ENCODE results near the gene SYAP1. TPM values are rescaled to one million over a fixed set of nuclear protein-coding genes. Genes with fewer than 3 reads are reported as not detected.

Gene SYAP1
- total and polyA plus RNA-seq, 2 of the 8 experiments (the other 6 are each of a cell fraction or from before 2014, with no cell fraction given): 2.9 to 20.3 TPM

- Histone ChIP-seq H3K9ac (replicated peaks in 1 of 4; ENCODE audit: extremely low read depth in 1 of 4, low read depth in 3 of 4, low read length in 3 of 4) (no peak overlapping the region), H3K4me3 (ENCODE audit: extremely low read depth in 1 of 4, insufficient read depth in 2 of 4, low read depth in 3 of 4, low read length in 4 of 4) (no peak overlapping the region), H3K4me2 (ENCODE audit: insufficient read depth in 1 of 2, low read depth in 2 of 2, low read length in 2 of 2) (no peak overlapping the region), H2BK12ac (ENCODE audit: low read depth, low read length) (no peak overlapping the region), H2BK20ac (ENCODE audit: low read length) (no peak overlapping the region), H3K23ac (ENCODE audit: insufficient read length) (no peak overlapping the region), H3K4me1 (replicated peaks in 1 of 4; ENCODE audit: control insufficient read depth in 3 of 4, insufficient read depth in 4 of 4, low read length in 3 of 4) (no peaks in the 10 kb centered on the region), H3K36me3 (ENCODE audit: control insufficient read depth in 2 of 4, insufficient read depth in 4 of 4, low read length in 3 of 4) (peaks cover 2 to 31% (median 8%) of the 10 kb centered on the region in 4 experiments; a peak in 5 of 8 replicates), H3K23me2 (ENCODE audit: low read depth, low read length) (no peaks in the 10 kb centered on the region), H3K79me2 (ENCODE audit: control insufficient read depth in 1 of 2, insufficient read depth in 2 of 2, low read length in 2 of 2) (no peaks in the 10 kb centered on the region), H2BK5ac (ENCODE audit: low read depth, low read length) (no peak overlapping the region), H3K4ac (replicated peaks; ENCODE audit: insufficient read length, low read depth, low read length) (no peak overlapping the region), H3K9me3 (ENCODE audit: insufficient read depth in 2 of 2, low read depth in 1 of 2, low read length in 1 of 2) (no peaks in the 10 kb centered on the region), H2BK120ac (replicated peaks; ENCODE audit: low read depth, low read length) (no peak overlapping the region), H3K56ac (replicated peaks; ENCODE audit: insufficient read length, low read depth, low read length) (no peak overlapping the region), H4K20me1 (replicated peaks in 1 of 2; ENCODE audit: control insufficient read depth in 1 of 2, insufficient read depth in 2 of 2, low read length in 2 of 2) (no peaks in the 10 kb centered on the region), H3K14ac (ENCODE audit: insufficient read length) (no peak overlapping the region), H2AFZ (ENCODE audit: low read length) (no peak overlapping the region), H4K91ac (replicated peaks; ENCODE audit: insufficient read length, low read length) (no peak overlapping the region), H3K27me3 (replicated peaks in 1 of 4; ENCODE audit: control insufficient read depth in 3 of 4, extremely low read depth in 1 of 4, insufficient read depth in 3 of 4, low read length in 3 of 4) (no peaks in the 10 kb centered on the region), H3K79me1 (ENCODE audit: low read depth, low read length) (no peaks in the 10 kb centered on the region), H2BK15ac (ENCODE audit: low read length) (no peak overlapping the region), H3K18ac (ENCODE audit: extremely low read depth, low read length) (no peak overlapping the region), H4K5ac (ENCODE audit: insufficient read length, low read depth, low read length) (no peak overlapping the region), H2AK5ac (ENCODE audit: low read depth, low read length) (no peak overlapping the region), H4K8ac (ENCODE audit: extremely low read depth, insufficient read depth, low read length) (no peak overlapping the region), H3K27ac (ENCODE audit: low read depth, low read length) (no peak overlapping the region)
- FAIRE-seq (peak; percentile 94), DNase-seq (ENCODE audit: low read depth in 1 of 2, low spot score in 2 of 2) (no peak)
- POLR2A ChIA-PET (ENCODE audit: partially characterized antibody): interaction anchor here (0.6 to 1.3 kb wide), 2 partner anchors 12 to 219 kb away, joined by 3 to 5 read pairs; no protein-coding TSS in a partner anchor
- CTCF ChIA-PET (ENCODE audit: partially characterized antibody): interaction anchor here (0.9 to 2.0 kb wide), 3 partner anchors 14 to 740 kb away, joined by 3 to 5 read pairs (median 3); no protein-coding TSS in a partner anchor
- no peak for TF ChIP-seq CBX5 (IDR thresholded peaks at IDR 0.05; ENCODE audit: low read depth, low read length)
- TF ChIP-seq NRF1 (IDR thresholded peaks at IDR 0.05; ENCODE audit: low read depth, low read length): no peak
- TF ChIP-seq KDM4A (IDR thresholded peaks at IDR 0.05; ENCODE audit: low read depth, low read length, severe bottlenecking): no peak
- no peak for TF ChIP-seq KDM5A (IDR thresholded peaks at IDR 0.05; ENCODE audit: low read length)
- TF ChIP-seq ATF3 (IDR thresholded peaks at IDR 0.05; ENCODE audit: insufficient read depth, low read depth, low read length): no peak
- TF ChIP-seq RAD21 (IDR thresholded peaks at IDR 0.05 in 1 of 2, conservative IDR thresholded peaks at IDR 0.05 in 1 of 2; ENCODE audit: low read depth in 2 of 2, low read length in 2 of 2): peak; percentile 73 to 75
- no peak for TF ChIP-seq E2F6 (IDR thresholded peaks at IDR 0.05)
- no peak for TF ChIP-seq EZH2 (IDR thresholded peaks at IDR 0.05; ENCODE audit: low read depth, low read length, severe bottlenecking)
- no peak for TF ChIP-seq RNF2 (IDR thresholded peaks at IDR 0.05; ENCODE audit: borderline replicate concordance, low read depth, low read length, missing control alignments, poor library complexity, severe bottlenecking)
- TF ChIP-seq FOSL1 (IDR thresholded peaks at IDR 0.05; ENCODE audit: insufficient read depth, low read depth, low read length): no peak
- 0 out of 2 replicates have a peak, but pooled peaks have one; percentile 14 for TF ChIP-seq CEBPB (IDR thresholded peaks at IDR 0.05; ENCODE audit: low read depth, low read length)
Observed at GRCh38 chrX:16671005-16671404, 48.4 kb upstream of the SYAP1 start.
